NCI-H526 treated with DMSO at 0.1 percent for 48 hours (cell line): ENCODE measurements around the gene CDK14.

Source experiments
- DNase-seq: peaks from one replicate; lab custom pipeline; 2025; lab: John Stamatoyannopoulos, UW

Gene CDK14

GRCh38 chr7:90680484-90680883, 84.4 kb downstream of the CDK14 start:
- no peak for DNase-seq

GRCh38 chr7:90681336-90682022, 85.4 kb downstream of the CDK14 start:
- DNase-seq, result no peak

- DNase-seq, result no peak
These were observed 90.0 kb downstream of the CDK14 start for GRCh38 chr7:90686146-90686545.

- DNase-seq, result no peak
These were observed 92.7 kb downstream of the CDK14 start for GRCh38 chr7:90688810-90689209.

- DNase-seq, result no peak
These were observed 93.1 kb downstream of the CDK14 start for GRCh38 chr7:90689260-90689659.

GRCh38 chr7:90690159-90690858, 94.2 kb downstream of the CDK14 start:
- no peak for DNase-seq

- no peak for DNase-seq
These were observed 96.3 kb downstream of the CDK14 start for GRCh38 chr7:90692396-90692795.

GRCh38 chr7:90692947-90693346, 96.8 kb downstream of the CDK14 start:
- no peak for DNase-seq

- no peak for DNase-seq
These were observed 97.8 kb downstream of the CDK14 start for GRCh38 chr7:90693939-90694338.

GRCh38 chr7:90698616-90699015, 102.5 kb downstream of the CDK14 start:
- no peak for DNase-seq

GRCh38 chr7:90701021-90701420, 104.9 kb downstream of the CDK14 start:
- no peak for DNase-seq

- no peak for DNase-seq
These were observed 105.7 kb downstream of the CDK14 start for GRCh38 chr7:90701771-90702170.

GRCh38 chr7:90705391-90706071, 109.4 kb downstream of the CDK14 start:
- no peak for DNase-seq

GRCh38 chr7:90706072-90706716, 110.1 kb downstream of the CDK14 start:
- DNase-seq, result peak; percentile 56

- peak; percentile 89 for DNase-seq
These were observed 112.8 kb downstream of the CDK14 start for GRCh38 chr7:90708841-90709317.

- DNase-seq, result peak; percentile 79
These were observed 113.7 kb downstream of the CDK14 start for GRCh38 chr7:90709501-90710465.

- peak; percentile 68 for DNase-seq
These were observed 114.3 kb downstream of the CDK14 start for GRCh38 chr7:90710466-90710850.

GRCh38 chr7:90713628-90714027, 117.5 kb downstream of the CDK14 start:
- DNase-seq, result no peak

GRCh38 chr7:90715067-90715466, 118.9 kb downstream of the CDK14 start:
- DNase-seq, result no peak

- DNase-seq, result no peak
These were observed 121.4 kb downstream of the CDK14 start for GRCh38 chr7:90717296-90718060.

GRCh38 chr7:90719155-90719554, 123.0 kb downstream of the CDK14 start:
- no peak for DNase-seq
